LNCaP clone FGC (cell line): ENCODE data around the gene HNRNPC.
"Not testable (repeated sequence)": the region's sequence is repeated elsewhere in the genome, so short reads cannot be mapped to it uniquely, and the experiment has no call there.

Experiments used
- DNase-seq: peaks from one replicate; pipeline ENCODE4 v3.0.0-alpha.2; 2011; ENCODE audit warnings: low read depth
- H3K4me3 ChIP-seq: 2 replicates; pipeline ENCODE4 v1.5.1; 2011; ENCODE audit warnings: mild to moderate bottlenecking, low read depth, low read length, control low read depth
- CTCF ChIP-seq: IDR thresholded peaks from 2 replicates; pipeline ENCODE4 v1.5.1; 2012; ENCODE audit warnings: mild to moderate bottlenecking; ENCODE audit not compliant: control insufficient read depth, insufficient read depth; ENCODE audit errors: extremely low read depth

HNRNPC gene

GRCh38 chr14:21219120-21219519 lies 50.1 kb downstream of the HNRNPC start:
- no peak for DNase-seq
- no peak overlapping the region for H3K4me3 ChIP-seq

GRCh38 chr14:21215879-21216251 lies 53.4 kb downstream of the HNRNPC start:
- TF ChIP-seq CTCF = no peak
- H3K4me3 ChIP-seq = no peak overlapping the region
- no peak for DNase-seq

More at GRCh38 chr14:21219120-21219519, 50.1 kb downstream of the HNRNPC start:
- TF ChIP-seq CTCF = no peak

- no peak for TF ChIP-seq CTCF
- no peak for DNase-seq
These were observed 53.9 kb downstream of the HNRNPC start for GRCh38 chr14:21215130-21215878.

GRCh38 chr14:21213652-21214051 lies 55.6 kb downstream of the HNRNPC start:
- TF ChIP-seq CTCF = no peak
- H3K4me3 ChIP-seq = no peak overlapping the region
- DNase-seq = no peak

More at GRCh38 chr14:21215130-21215878, 53.9 kb downstream of the HNRNPC start:
- no peak overlapping the region for H3K4me3 ChIP-seq

- not testable (repeated sequence) for H3K4me3 ChIP-seq, DNase-seq
These were observed 56.4 kb downstream of the HNRNPC start for GRCh38 chr14:21212824-21213223.

GRCh38 chr14:21211509-21211908 lies 57.7 kb downstream of the HNRNPC start:
- no peak for DNase-seq
- no peak overlapping the region for H3K4me3 ChIP-seq
- TF ChIP-seq CTCF = no peak

GRCh38 chr14:21210023-21210422 lies 59.2 kb downstream of the HNRNPC start:
- no peak for DNase-seq
- no peak overlapping the region for H3K4me3 ChIP-seq
- TF ChIP-seq CTCF = no peak
